ENCODE results near the gene ITPR3.

DNA sequence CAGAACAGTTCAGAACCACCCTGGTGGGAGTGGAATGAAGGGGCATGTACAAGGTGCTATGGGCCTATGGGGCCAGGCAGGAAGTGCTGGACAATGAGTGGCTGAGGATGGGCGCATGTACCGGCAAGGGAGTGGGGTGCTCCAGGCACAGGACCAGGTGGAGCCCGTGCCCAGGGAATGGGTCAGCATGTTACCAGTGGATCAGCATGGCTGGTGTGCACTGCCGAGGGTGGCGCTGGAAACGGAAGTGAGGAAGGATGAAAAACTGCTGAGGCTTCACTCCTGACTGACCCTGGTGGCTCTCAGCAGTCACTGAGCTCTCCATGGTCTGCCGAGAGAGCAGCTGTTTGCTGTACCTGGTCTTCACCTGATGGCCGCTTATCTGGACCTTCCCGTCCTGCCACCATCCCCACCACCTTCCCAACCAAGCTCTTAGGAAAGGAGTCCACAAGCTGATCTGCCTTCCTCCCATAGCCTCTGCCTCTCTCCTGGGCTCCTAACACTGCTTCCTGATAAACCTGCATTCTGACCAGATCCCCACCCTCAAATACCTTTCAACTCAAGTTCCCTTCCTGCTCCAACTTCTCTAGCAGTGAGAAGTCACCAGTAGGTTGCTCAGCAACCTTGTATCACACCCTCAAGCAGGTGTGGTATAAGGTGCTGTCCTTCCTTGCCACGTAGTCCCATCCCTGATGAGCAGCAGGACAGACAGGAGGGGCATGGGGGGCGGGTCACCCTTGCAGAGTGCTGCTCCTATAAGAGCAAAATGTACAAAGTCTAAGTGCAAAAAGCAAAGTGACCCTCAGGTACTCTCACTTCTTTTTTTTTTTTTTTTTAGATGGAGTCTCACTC, 83.3 kb downstream of the ITPR3 start:
- TF ChIP-seq, protein P1, sequence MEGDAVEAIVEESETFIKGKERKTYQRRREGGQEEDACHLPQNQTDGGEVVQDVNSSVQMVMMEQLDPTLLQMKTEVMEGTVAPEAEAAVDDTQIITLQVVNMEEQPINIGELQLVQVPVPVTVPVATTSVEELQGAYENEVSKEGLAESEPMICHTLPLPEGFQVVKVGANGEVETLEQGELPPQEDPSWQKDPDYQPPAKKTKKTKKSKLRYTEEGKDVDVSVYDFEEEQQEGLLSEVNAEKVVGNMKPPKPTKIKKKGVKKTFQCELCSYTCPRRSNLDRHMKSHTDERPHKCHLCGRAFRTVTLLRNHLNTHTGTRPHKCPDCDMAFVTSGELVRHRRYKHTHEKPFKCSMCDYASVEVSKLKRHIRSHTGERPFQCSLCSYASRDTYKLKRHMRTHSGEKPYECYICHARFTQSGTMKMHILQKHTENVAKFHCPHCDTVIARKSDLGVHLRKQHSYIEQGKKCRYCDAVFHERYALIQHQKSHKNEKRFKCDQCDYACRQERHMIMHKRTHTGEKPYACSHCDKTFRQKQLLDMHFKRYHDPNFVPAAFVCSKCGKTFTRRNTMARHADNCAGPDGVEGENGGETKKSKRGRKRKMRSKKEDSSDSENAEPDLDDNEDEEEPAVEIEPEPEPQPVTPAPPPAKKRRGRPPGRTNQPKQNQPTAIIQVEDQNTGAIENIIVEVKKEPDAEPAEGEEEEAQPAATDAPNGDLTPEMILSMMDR (IDR thresholded peaks at IDR 0.05 in 8 of 11, conservative IDR thresholded peaks at IDR 0.05 in 3 of 11), result no peak
- TF ChIP-seq POLR2A (IDR thresholded peaks at IDR 0.05), result no peak

All from spleen (tissue), 7 donors.